Central memory CD8-positive, alpha-beta T cell (primary cell): ENCODE data around the gene ZNF608.

Source experiments
- ATAC-seq: fragments of 150-1000 bp; cut with Tn5 transposase; replicated peaks from 2 replicates; pipeline ENCODE4 v1.10.0; 2022; ENCODE audit warnings: mild to moderate bottlenecking, moderate FRiP score, moderate number of reproducible peaks; ENCODE audit not compliant: poor library complexity, severe bottlenecking; ENCODE audit errors: extremely low read depth
- DNase-seq, 2 donors: peaks; one replicate each; pipeline ENCODE4 v3.0.0; 2021; ENCODE audit warnings: low spot score in 2 of 2
- H3K27ac Mint-ChIP-seq: one replicate; pipeline ENCODE4 v1.8.0; 2022; ENCODE audit warnings: low read depth, mild to moderate bottlenecking, moderate library complexity, mixed read lengths
- H3K27me3 Mint-ChIP-seq: one replicate; pipeline ENCODE4 v1.8.0; 2022; ENCODE audit warnings: mixed read lengths
- H3K36me3 Mint-ChIP-seq: one replicate; pipeline ENCODE4 v1.8.0; 2022; ENCODE audit warnings: mild to moderate bottlenecking, moderate library complexity, mixed read lengths; ENCODE audit not compliant: insufficient read depth
- H3K4me1 Mint-ChIP-seq: one replicate; pipeline ENCODE4 v1.8.0; 2022; ENCODE audit warnings: mixed read lengths
- H3K4me3 Mint-ChIP-seq: one replicate; pipeline ENCODE4 v1.8.0; 2022; ENCODE audit warnings: mild to moderate bottlenecking, moderate library complexity, mixed read lengths
- H3K9me3 Mint-ChIP-seq: one replicate; pipeline ENCODE4 v1.8.0; 2022; ENCODE audit warnings: mixed read lengths

Gene ZNF608

GRCh38 chr5:124698770-124699169 lies 47.7 kb downstream of the ZNF608 start:
- ATAC-seq, result no peak
- H3K9me3 Mint-ChIP-seq, result peaks cover 4% of the 10 kb centered on the region
- H3K4me1 Mint-ChIP-seq, result no peaks in the 10 kb centered on the region
- H3K27ac Mint-ChIP-seq, result no peak overlapping the region
- no peak for DNase-seq
- H3K36me3 Mint-ChIP-seq, result no peaks in the 10 kb centered on the region
- H3K4me3 Mint-ChIP-seq, result no peak overlapping the region
- no peaks in the 10 kb centered on the region for H3K27me3 Mint-ChIP-seq

DNA sequence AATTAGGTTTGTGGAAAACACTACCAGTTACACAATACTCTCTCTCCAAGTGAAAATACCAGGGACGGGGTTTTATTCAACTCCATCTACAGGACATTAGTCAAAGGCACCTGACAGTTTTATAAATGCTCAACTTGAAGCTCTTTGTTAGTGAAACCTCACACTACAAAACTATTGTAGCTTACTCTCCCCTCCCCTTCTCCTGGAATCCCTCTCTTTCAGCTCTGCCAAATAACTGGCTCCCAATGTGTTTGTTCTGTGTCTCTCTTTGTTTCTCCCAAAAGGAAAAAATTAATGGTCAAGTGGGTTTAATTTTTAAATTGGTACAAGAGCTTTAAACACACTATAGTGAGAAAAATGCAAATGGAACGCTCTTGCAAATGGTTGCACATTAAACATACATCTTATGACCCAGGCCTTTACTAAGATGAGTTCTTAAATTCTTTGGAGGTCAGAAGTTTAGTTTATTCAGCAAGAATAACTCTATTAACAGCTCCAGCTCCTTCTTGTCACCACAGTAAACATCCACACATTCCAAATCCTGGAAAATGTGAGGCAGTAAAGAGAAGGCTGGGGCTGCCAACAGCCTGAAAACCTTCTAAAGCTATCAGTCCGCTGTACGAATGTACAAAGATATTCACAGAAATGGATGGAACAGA lies 48.4 kb downstream of the ZNF608 start:
- no peak overlapping the region for H3K4me3 Mint-ChIP-seq
- H3K27ac Mint-ChIP-seq, result no peak overlapping the region

DNA sequence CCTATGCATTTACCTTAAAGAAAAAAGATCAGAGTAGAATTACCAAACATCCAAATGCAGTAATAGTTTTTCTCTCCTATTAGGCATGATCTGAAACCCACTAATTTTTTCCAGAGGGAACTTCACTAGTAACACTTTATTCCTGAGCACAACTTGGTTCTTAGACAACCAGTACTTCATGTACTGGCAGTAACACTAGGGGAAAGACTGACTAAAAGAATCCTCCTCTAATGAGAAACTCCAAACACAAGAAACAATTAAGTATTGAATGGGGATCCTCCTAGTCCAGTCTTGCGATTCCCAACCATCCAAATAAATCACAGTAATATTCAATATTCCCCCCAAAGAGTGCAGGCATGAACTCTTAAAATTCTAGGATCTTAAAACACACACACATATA lies 48.9 kb downstream of the ZNF608 start:
- no peak overlapping the region for H3K27ac Mint-ChIP-seq
- no peaks in the 10 kb centered on the region for H3K4me1 Mint-ChIP-seq
- H3K27me3 Mint-ChIP-seq, result no peaks in the 10 kb centered on the region
- H3K36me3 Mint-ChIP-seq, result no peaks in the 10 kb centered on the region
- no peak overlapping the region for H3K4me3 Mint-ChIP-seq
- ATAC-seq (no peak), DNase-seq (no peak)
- H3K9me3 Mint-ChIP-seq, result peaks cover 4% of the 10 kb centered on the region

More for the DNA sequence above, 48.4 kb downstream of the ZNF608 start:
- no peak for DNase-seq
- Mint-ChIP-seq H3K36me3 (no peaks in the 10 kb centered on the region), H3K4me1 (no peaks in the 10 kb centered on the region), H3K9me3 (peaks cover 4% of the 10 kb centered on the region), H3K27me3 (no peaks in the 10 kb centered on the region)
- ATAC-seq, result no peak

DNA sequence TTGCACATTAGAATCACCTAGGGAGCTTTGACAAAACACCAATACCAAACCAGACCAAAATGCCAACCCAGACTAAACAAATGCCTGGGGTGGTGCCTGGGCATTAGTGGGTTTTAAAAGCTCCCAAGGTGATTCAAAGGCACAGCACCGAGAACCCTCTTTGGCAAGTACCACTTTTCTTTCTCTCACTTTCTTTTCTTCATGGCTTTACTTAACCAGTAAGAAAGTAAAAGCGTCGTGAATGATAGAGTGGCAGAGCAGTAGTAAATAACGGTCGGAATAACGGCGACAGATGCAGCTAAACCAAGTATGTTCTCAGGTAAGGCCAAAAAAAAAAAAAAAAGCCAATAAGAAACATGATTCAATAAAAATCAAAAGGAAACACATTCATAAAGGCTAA lies 49.5 kb downstream of the ZNF608 start:
- Mint-ChIP-seq H3K4me1 (no peaks in the 10 kb centered on the region), H3K27ac (no peak overlapping the region), H3K36me3 (no peaks in the 10 kb centered on the region), H3K4me3 (no peak overlapping the region), H3K9me3 (peaks cover 4% of the 10 kb centered on the region), H3K27me3 (no peaks in the 10 kb centered on the region)
- DNase-seq (no peak), ATAC-seq (no peak)
